ENCODE results near the gene SLC7A7. TPM values are rescaled to one million over a fixed set of nuclear protein-coding genes. Genes with fewer than 3 reads are reported as not detected.

The SLC7A7 gene
- total and polyA plus RNA-seq, 9 of the 15 experiments (the other 6 are each of a cell fraction or from before 2014, with no cell fraction given), result 0.07 to 0.68 (median 0.41) TPM

DNA sequence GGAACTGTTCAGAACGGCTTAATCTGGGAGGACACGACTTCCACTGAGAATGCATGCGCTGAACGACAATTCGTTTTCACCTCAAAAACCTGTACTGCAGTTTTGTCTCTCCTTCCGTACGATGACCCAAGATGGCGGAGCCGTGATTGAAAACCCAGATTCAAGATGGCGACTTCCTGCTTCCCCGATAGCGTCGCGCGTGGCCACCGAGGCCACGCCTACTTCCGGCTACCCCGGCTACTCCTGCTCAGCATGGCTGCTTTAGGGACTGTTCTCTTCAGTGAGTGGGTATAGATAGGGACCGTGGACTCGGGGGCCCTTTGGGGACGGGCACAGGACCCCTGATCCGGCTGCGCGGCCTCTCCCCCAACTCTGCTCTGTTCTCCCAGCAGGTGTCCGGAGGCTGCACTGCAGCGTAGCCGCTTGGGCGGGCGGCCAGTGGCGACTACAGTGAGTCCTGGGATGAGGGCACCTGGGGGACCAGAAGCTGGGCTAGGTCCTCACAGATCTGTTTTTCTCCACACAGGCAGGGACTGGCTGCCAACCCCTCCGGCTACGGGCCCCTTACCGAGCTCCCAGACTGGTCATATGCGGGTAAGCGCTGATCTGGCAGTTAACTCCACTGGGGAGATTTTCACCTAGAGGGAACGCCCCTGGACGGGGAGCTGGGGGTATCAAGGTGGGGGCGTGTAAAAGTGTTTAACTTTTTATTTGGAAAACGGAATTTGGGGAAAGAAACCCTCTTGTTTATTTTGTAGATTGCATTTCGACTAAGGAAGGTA is 14.6 kb upstream of the SLC7A7 start, which contains the start of gene MRPL52 (continued):
- TF ChIP-seq PBX2 (CRISPR knock-in tag; IDR thresholded peaks at IDR 0.05; ENCODE audit: low read depth), result no peak
- no peak for TF ChIP-seq PBX2 (tag; conservative IDR thresholded peaks at IDR 0.05; ENCODE audit: low read depth)
- TF ChIP-seq CREB3 (tag; conservative IDR thresholded peaks at IDR 0.05; ENCODE audit: low read depth), result 0 out of 2 replicates have a peak, but pooled peaks have one; percentile 59
- TF ChIP-seq BRD4 (IDR thresholded peaks at IDR 0.05), result no peak
- no peak for TF ChIP-seq U2AF2 (optimal IDR thresholded peaks at IDR 0.05; ENCODE audit: low read depth, low read length)
- no peak for TF ChIP-seq ID3 (CRISPR knock-in tag; IDR thresholded peaks at IDR 0.05)
- TF ChIP-seq ID3 (tag; IDR thresholded peaks at IDR 0.05), result peak; percentile 80
- TF ChIP-seq GABPB2 (CRISPR knock-in tag; conservative IDR thresholded peaks at IDR 0.05), result no peak
- 0 out of 2 replicates have a peak, but pooled peaks have one; percentile 74 for TF ChIP-seq SRSF3 (IDR thresholded peaks at IDR 0.05; ENCODE audit: insufficient read depth, low read length)
- TF ChIP-seq, protein P1, sequence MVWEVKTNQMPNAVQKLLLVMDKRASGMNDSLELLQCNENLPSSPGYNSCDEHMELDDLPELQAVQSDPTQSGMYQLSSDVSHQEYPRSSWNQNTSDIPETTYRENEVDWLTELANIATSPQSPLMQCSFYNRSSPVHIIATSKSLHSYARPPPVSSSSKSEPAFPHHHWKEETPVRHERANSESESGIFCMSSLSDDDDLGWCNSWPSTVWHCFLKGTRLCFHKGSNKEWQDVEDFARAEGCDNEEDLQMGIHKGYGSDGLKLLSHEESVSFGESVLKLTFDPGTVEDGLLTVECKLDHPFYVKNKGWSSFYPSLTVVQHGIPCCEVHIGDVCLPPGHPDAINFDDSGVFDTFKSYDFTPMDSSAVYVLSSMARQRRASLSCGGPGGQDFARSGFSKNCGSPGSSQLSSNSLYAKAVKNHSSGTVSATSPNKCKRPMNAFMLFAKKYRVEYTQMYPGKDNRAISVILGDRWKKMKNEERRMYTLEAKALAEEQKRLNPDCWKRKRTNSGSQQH (CRISPR knock-in tag; IDR thresholded peaks at IDR 0.05), result no peak
- TF ChIP-seq TAF9B (IDR thresholded peaks at IDR 0.05; ENCODE audit: partially characterized antibody), result peak; percentile 81
- TF ChIP-seq, protein P2, sequence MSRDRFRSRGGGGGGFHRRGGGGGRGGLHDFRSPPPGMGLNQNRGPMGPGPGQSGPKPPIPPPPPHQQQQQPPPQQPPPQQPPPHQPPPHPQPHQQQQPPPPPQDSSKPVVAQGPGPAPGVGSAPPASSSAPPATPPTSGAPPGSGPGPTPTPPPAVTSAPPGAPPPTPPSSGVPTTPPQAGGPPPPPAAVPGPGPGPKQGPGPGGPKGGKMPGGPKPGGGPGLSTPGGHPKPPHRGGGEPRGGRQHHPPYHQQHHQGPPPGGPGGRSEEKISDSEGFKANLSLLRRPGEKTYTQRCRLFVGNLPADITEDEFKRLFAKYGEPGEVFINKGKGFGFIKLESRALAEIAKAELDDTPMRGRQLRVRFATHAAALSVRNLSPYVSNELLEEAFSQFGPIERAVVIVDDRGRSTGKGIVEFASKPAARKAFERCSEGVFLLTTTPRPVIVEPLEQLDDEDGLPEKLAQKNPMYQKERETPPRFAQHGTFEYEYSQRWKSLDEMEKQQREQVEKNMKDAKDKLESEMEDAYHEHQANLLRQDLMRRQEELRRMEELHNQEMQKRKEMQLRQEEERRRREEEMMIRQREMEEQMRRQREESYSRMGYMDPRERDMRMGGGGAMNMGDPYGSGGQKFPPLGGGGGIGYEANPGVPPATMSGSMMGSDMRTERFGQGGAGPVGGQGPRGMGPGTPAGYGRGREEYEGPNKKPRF (IDR thresholded peaks at IDR 0.05; ENCODE audit: low read depth, low read length), result no peak
- TF ChIP-seq, protein P3, sequence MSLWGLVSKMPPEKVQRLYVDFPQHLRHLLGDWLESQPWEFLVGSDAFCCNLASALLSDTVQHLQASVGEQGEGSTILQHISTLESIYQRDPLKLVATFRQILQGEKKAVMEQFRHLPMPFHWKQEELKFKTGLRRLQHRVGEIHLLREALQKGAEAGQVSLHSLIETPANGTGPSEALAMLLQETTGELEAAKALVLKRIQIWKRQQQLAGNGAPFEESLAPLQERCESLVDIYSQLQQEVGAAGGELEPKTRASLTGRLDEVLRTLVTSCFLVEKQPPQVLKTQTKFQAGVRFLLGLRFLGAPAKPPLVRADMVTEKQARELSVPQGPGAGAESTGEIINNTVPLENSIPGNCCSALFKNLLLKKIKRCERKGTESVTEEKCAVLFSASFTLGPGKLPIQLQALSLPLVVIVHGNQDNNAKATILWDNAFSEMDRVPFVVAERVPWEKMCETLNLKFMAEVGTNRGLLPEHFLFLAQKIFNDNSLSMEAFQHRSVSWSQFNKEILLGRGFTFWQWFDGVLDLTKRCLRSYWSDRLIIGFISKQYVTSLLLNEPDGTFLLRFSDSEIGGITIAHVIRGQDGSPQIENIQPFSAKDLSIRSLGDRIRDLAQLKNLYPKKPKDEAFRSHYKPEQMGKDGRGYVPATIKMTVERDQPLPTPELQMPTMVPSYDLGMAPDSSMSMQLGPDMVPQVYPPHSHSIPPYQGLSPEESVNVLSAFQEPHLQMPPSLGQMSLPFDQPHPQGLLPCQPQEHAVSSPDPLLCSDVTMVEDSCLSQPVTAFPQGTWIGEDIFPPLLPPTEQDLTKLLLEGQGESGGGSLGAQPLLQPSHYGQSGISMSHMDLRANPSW (CRISPR knock-in tag; IDR thresholded peaks at IDR 0.05), result no peak
- TF ChIP-seq CREM (IDR thresholded peaks at IDR 0.05; ENCODE audit: low read depth), result peak; percentile 71
- no peak for TF ChIP-seq ZNF77 (CRISPR knock-in tag; IDR thresholded peaks at IDR 0.05)
- TF ChIP-seq TCF3 (CRISPR knock-in tag; IDR thresholded peaks at IDR 0.05), result no peak; the same call in 1 of the 2 replicates
